OCI-LY7 (cell line): Measurements from ENCODE around the gene ARHGAP42. TPM values are rescaled to one million over a fixed set of nuclear protein-coding genes. Genes with fewer than 3 reads are reported as not detected.

ENCODE experiments used
- BruUV-seq: library from RNA; stranded (reverse); fragments of 400-500 nt; replicated peaks from 2 replicates; lab custom pipeline; 2021; lab: Mats Ljungman, UMichigan
- CTCF ChIA-PET: fragments of 300-600 bp; sonication (Branson Sonifier 250); formaldehyde crosslinking; loops from one replicate; lab custom pipeline; 2022; ENCODE audit warnings: antibody characterized with exemption; ENCODE audit not compliant: unreplicated experiment; lab: Charles Lee
- POLR2A ChIA-PET: fragments of 300-600 bp; sonication (Branson Sonifier 250); formaldehyde crosslinking; loops from one replicate; lab custom pipeline; 2022; ENCODE audit warnings: antibody characterized with exemption; lab: Charles Lee
- DNase-seq: peaks from one replicate; pipeline ENCODE4 v3.0.0-alpha.2; 2015; ENCODE audit warnings: low spot score
- H2AFZ ChIP-seq: fragments of 200-600 bp; sonication (generic), shearing (Covaris generic); 2 replicates; pipeline ENCODE4 v1.6.1; 2014; ENCODE audit warnings: mild to moderate bottlenecking, antibody characterized with exemption, low read length, moderate library complexity
- H3K27ac ChIP-seq: fragments of 200-600 bp; sonication (generic); 2 replicates; pipeline ENCODE4 v1.5.1; 2014; ENCODE audit warnings: mixed run types, low read depth, mild to moderate bottlenecking, moderate library complexity, low read length, inconsistent platforms; ENCODE audit not compliant: poor library complexity, severe bottlenecking
- H3K36me3 ChIP-seq: fragments of 200-600 bp; sonication (generic); 2 replicates; pipeline ENCODE4 v1.6.1; 2014; ENCODE audit warnings: mild to moderate bottlenecking, antibody characterized with exemption, low read length, moderate library complexity, mixed read lengths; ENCODE audit not compliant: insufficient read depth
- H3K4me1 ChIP-seq: fragments of 200-600 bp; sonication (generic); 2 replicates; pipeline ENCODE4 v1.5.1; 2014; ENCODE audit warnings: mild to moderate bottlenecking, low read length; ENCODE audit not compliant: insufficient read depth, poor library complexity, severe bottlenecking
- H3K4me2 ChIP-seq: fragments of 200-600 bp; sonication (generic); 2 replicates; pipeline ENCODE4 v1.6.1; 2014; ENCODE audit warnings: mild to moderate bottlenecking, low read length
- H3K4me3 ChIP-seq: fragments of 200-600 bp; sonication (generic); 2 replicates; pipeline ENCODE4 v1.5.1; 2014; ENCODE audit warnings: mild to moderate bottlenecking, low read depth, low read length; ENCODE audit not compliant: poor library complexity, severe bottlenecking
- H3K79me2 ChIP-seq: fragments of 200-600 bp; sonication (generic); 2 replicates; pipeline ENCODE4 v1.6.1; 2016; ENCODE audit warnings: low read depth, mild to moderate bottlenecking, low read length, moderate library complexity, mixed read lengths; ENCODE audit not compliant: insufficient read depth
- H3K9me2 ChIP-seq: fragments of 200-600 bp; sonication (generic); 2 replicates; pipeline ENCODE4 v1.6.1; 2016; ENCODE audit warnings: mild to moderate bottlenecking, low read length, mixed read lengths; ENCODE audit not compliant: insufficient read depth
- H3K9me3 ChIP-seq: fragments of 200-600 bp; sonication (generic); 2 replicates; pipeline ENCODE4 v1.6.1; 2014; ENCODE audit warnings: mild to moderate bottlenecking, mixed run types, low read length, mixed read lengths
- H4K20me1 ChIP-seq: fragments of 200-600 bp; sonication (generic); 2 replicates; pipeline ENCODE4 v1.6.1; 2014; ENCODE audit warnings: mild to moderate bottlenecking, antibody characterized with exemption, low read length, moderate library complexity, mixed read lengths; ENCODE audit not compliant: insufficient read depth
- EZH2phosphoT487 ChIP-seq: fragments of 200-600 bp; sonication (generic); IDR thresholded peaks from 2 replicates; pipeline ENCODE4 v1.6.1; 2018; ENCODE audit warnings: low read depth, borderline replicate concordance, mild to moderate bottlenecking, mixed run types, antibody characterized with exemption, low read length, moderate library complexity, mixed read lengths
- intact Hi-C: fragments of 100-400 bp; cut with micrococcal nuclease; formaldehyde crosslinking; loops from one replicate; pipeline ENCODE4 v1.10.0; 2022; ENCODE audit not compliant: unreplicated experiment
- total RNA-seq, 2 experiments: library from RNA; depleted of rRNA in 1 of 2; stranded (reverse); fragments of >200 nt in 1 of 2; shearing (Covaris generic) in 1 of 2; gene quantifications; 2 replicates each; pipeline ENCODE4 v1.2.3, GENCODE V29; 2014 to 2022
- TF ChIP-seq, protein P1 (sequence below): fragments of 200-600 bp; sonication (generic); conservative IDR thresholded peaks from 2 replicates; pipeline ENCODE4 v1.5.1; 2014; ENCODE audit warnings: mild to moderate bottlenecking, antibody characterized with exemption, low read length, moderate library complexity, mixed read lengths

The ARHGAP42 gene
- total RNA-seq, 2 experiments from 2014 or later: not detected

DNA sequence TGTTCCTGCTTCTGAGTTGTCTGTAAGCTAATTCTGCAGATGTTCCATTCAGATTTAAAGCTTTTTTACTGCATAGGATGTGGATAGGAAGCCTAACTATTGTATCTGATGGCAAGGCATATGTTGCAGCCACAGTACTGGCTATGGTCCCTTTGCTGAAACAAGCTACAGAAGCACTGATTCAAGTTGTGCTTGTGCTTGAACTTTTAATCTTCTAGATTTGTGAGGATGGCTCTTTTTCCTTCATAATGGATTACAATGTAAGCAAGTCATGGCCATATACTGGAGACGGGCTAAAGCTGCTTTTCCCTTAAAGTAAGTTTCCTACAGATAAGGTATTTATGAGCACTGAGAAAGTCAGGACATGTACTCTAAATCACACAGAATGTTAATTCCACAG, 303.8 kb downstream of the ARHGAP42 start:
- H3K4me1 ChIP-seq: no peaks in the 10 kb centered on the region
- H2AFZ ChIP-seq: no peak overlapping the region
- no peaks in the 10 kb centered on the region for H3K9me2 ChIP-seq
- no peak overlapping the region for H3K27ac ChIP-seq
- TF ChIP-seq, protein P1, sequence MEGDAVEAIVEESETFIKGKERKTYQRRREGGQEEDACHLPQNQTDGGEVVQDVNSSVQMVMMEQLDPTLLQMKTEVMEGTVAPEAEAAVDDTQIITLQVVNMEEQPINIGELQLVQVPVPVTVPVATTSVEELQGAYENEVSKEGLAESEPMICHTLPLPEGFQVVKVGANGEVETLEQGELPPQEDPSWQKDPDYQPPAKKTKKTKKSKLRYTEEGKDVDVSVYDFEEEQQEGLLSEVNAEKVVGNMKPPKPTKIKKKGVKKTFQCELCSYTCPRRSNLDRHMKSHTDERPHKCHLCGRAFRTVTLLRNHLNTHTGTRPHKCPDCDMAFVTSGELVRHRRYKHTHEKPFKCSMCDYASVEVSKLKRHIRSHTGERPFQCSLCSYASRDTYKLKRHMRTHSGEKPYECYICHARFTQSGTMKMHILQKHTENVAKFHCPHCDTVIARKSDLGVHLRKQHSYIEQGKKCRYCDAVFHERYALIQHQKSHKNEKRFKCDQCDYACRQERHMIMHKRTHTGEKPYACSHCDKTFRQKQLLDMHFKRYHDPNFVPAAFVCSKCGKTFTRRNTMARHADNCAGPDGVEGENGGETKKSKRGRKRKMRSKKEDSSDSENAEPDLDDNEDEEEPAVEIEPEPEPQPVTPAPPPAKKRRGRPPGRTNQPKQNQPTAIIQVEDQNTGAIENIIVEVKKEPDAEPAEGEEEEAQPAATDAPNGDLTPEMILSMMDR: no peak
- TF ChIP-seq EZH2phosphoT487: no peak
- no peaks in the 10 kb centered on the region for H3K9me3 ChIP-seq
- H4K20me1 ChIP-seq: no peaks in the 10 kb centered on the region
- no peak overlapping the region for H3K4me2 ChIP-seq
- no peaks in the 10 kb centered on the region for H3K36me3 ChIP-seq
- H3K79me2 ChIP-seq: no peaks in the 10 kb centered on the region
- intact Hi-C loops: no loop called here
- no peak overlapping the region for H3K4me3 ChIP-seq
- ChIA-PET CTCF (interaction anchor here (0.6 kb wide), 1 partner anchor 319 kb away, joined by 3 read pairs; no protein-coding TSS in a partner anchor), POLR2A (interaction anchor here (0.5 kb wide), 1 partner anchor 25 kb away, joined by 3 read pairs; no protein-coding TSS in a partner anchor)
- no TSS peak for BruUV-seq
- DNase-seq: no peak

DNA sequence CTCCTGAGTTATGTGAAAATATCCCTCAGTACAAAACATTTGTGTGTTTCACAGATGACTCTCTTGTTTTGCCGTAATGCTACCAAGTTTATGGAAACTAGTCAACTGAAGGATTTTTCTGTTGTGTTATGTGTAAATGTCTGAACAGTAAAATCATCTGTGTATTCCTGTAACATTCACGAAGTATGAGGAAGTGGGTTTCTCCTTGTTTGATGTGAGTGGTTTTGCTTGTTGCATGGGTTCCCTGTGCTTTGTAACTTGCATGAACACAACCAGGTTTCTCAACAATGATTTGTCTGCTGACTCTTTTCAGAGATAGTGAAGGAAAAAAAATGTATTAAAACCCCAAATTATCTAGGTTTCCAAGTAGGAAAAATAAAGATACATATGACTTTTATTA, 304.5 kb downstream of the ARHGAP42 start:
- TF ChIP-seq, protein P1: no peak
- TF ChIP-seq EZH2phosphoT487: no peak
- CTCF ChIA-PET: interaction anchor here (0.6 kb wide), 1 partner anchor 320 kb away, joined by 3 read pairs; no protein-coding TSS in a partner anchor
- no peaks in the 10 kb centered on the region for H3K79me2 ChIP-seq
- no peaks in the 10 kb centered on the region for H4K20me1 ChIP-seq
- no peaks in the 10 kb centered on the region for H3K9me3 ChIP-seq
- H3K4me2 ChIP-seq: no peak overlapping the region
- H2AFZ ChIP-seq: no peak overlapping the region
- BruUV-seq: no TSS peak
- H3K27ac ChIP-seq: no peak overlapping the region
- H3K4me1 ChIP-seq: no peaks in the 10 kb centered on the region
- intact Hi-C loops: no loop called here
- no peak overlapping the region for H3K4me3 ChIP-seq
- H3K9me2 ChIP-seq: no peaks in the 10 kb centered on the region
- DNase-seq: no peak
- POLR2A ChIA-PET: no interaction called here
- no peaks in the 10 kb centered on the region for H3K36me3 ChIP-seq

DNA sequence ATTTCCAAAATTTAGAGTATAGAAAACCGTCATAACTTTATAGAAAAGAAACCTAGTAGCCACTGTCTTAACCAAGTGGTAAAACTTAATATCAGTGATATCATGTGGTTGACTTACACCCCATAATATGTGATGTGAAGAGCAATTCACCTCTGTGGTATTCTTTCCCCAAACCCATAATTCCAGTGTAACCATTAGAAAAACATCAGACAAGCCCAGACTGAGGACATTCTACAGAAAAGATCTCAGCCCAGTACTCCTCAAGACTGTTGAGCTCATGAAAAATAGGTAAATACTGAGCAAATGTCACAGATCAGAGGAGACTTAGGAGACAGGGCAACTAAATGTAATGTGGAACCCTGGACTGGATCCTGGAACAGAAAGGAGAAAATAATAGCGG, 307.9 kb downstream of the ARHGAP42 start:
- TF ChIP-seq, protein P1: no peak
- no peak for TF ChIP-seq EZH2phosphoT487
- CTCF ChIA-PET: no interaction called here
- H4K20me1 ChIP-seq: no peaks in the 10 kb centered on the region
- DNase-seq: no peak
- no peaks in the 10 kb centered on the region for H3K9me2 ChIP-seq
- H3K79me2 ChIP-seq: no peaks in the 10 kb centered on the region
- H3K27ac ChIP-seq: no peak overlapping the region
- H3K4me3 ChIP-seq: no peak overlapping the region
- no peaks in the 10 kb centered on the region for H3K9me3 ChIP-seq
- BruUV-seq: no TSS peak
- no peak overlapping the region for H3K4me2 ChIP-seq
- H3K4me1 ChIP-seq: no peaks in the 10 kb centered on the region
- POLR2A ChIA-PET: no interaction called here
- intact Hi-C loops: no loop called here
- H2AFZ ChIP-seq: no peak overlapping the region
- no peaks in the 10 kb centered on the region for H3K36me3 ChIP-seq
